ENCODE results near the gene KRT10.
"Not testable (repeated sequence)": the region's sequence is repeated elsewhere in the genome, so short reads cannot be mapped to it uniquely, and the experiment has no call there.

Gene KRT10

DNA sequence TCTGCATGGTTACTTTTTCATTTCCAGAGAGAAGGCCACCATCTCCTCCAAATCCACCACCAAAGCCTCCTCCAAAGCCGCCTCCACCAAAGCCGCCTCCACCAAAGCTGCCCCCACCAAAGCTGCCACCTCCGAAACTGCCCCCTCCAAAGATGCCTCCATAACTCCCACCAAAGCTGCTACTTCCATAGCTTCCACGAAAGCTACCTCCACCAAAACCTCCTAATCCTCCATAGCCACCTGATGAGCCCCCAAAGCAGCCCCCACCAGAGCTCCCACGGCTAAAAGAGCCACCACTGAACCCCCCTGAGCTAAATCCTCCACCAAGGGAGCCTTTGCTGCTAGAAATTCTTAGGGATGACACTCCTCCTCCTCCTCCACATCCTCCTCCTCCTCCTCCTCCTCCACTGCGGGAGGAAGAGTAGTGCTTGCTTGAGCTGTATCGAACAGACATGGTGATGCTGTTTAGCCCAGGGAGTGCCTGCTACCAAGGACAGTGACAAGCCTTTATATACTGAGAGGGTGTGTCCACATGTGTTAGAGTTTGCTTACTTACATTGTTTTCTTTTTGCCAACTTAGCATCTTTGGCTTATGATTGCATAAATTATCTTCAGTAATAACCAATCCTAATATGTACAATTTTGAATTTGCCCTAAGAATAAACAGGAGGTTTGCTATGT, at the start of gene KRT10:
TSS of gene KRT10 (minus strand) at position 483 of the 681 bp plus-strand sequence. CDS start at position 454, 29 bp downstream.
- Histone ChIP-seq H3K27me3 (ENCODE audit: insufficient read depth, low read length) (peaks cover 24% of the 10 kb centered on the region), H3K9ac (ENCODE audit: low read depth, low read length) (no peak within 1 kb of the TSS), H3K4me1 (ENCODE audit: insufficient read depth, low read length) (no peaks in the 10 kb centered on the region; the same call in 1 of the 2 replicates), H3K9me3 (ENCODE audit: insufficient read depth, low read depth, low read length) (no peaks in the 10 kb centered on the region), H3K4me3 (ENCODE audit: low read length) (no peak within 1 kb of the TSS), H3K27ac (ENCODE audit: low read length) (no peak within 1 kb of the TSS), H3K36me3 (ENCODE audit: insufficient read depth, low read depth, low read length) (peaks cover 3% of the 10 kb centered on the region; the same call in 1 of the 2 replicates)

DNA sequence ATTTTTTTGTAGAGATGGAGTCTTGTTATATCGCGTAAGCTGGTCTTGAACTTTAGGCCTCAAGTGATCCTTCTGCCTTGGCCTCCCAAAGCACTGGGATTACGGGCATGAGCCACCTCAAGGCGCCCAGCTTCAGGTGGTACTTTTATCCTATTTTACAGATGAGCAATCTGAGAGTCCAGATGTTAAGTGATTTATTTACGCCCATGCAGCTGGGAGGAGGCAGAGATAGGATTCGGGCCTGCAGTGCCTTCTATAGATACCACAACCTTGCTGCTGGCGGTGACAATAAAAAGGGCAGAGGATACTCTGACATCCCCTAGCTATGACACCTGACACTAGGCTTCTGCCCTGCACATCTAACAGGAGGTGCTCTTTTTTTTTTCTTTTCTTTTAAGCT, 48.9 kb upstream of the KRT10 start:
- Histone ChIP-seq H3K27ac (ENCODE audit: low read length) (no peak overlapping the region), H3K9me3 (ENCODE audit: insufficient read depth, low read depth, low read length) (no peaks in the 10 kb centered on the region), H3K27me3 (ENCODE audit: insufficient read depth, low read length) (no peaks in the 10 kb centered on the region), H3K4me1 (ENCODE audit: insufficient read depth, low read length) (peaks cover 11% of the 10 kb centered on the region), H3K9ac (ENCODE audit: low read depth, low read length) (no peak overlapping the region), H3K4me3 (ENCODE audit: low read length) (no peak overlapping the region), H3K36me3 (ENCODE audit: insufficient read depth, low read depth, low read length) (no peaks in the 10 kb centered on the region)

- no peak overlapping the region for H3K9ac ChIP-seq (ENCODE audit: low read depth, low read length)
- no peaks in the 10 kb centered on the region for H3K9me3 ChIP-seq (ENCODE audit: insufficient read depth, low read depth, low read length)
- H3K36me3 ChIP-seq (ENCODE audit: insufficient read depth, low read depth, low read length), result no peaks in the 10 kb centered on the region
- H3K27me3 ChIP-seq (ENCODE audit: insufficient read depth, low read length), result no peaks in the 10 kb centered on the region
- no peak overlapping the region for H3K27ac ChIP-seq (ENCODE audit: low read length)
- peaks cover 11% of the 10 kb centered on the region for H3K4me1 ChIP-seq (ENCODE audit: insufficient read depth, low read length)
- no peak overlapping the region for H3K4me3 ChIP-seq (ENCODE audit: low read length)
Observed at GRCh38 chr17:40870136-40870535, 47.7 kb upstream of the KRT10 start.

GRCh38 chr17:40866838-40867237, 44.4 kb upstream of the KRT10 start, which contains the start of gene KRT12:
Gene KRT12 (minus strand): TSS chr17:40867223. CDS start chr17:40867186, 37 bp downstream.
- Histone ChIP-seq H3K4me3 (ENCODE audit: low read length) (no peak within 1 kb of the TSS), H3K27ac (ENCODE audit: low read length) (no peak within 1 kb of the TSS), H3K4me1 (ENCODE audit: insufficient read depth, low read length) (no peaks in the 10 kb centered on the region), H3K9me3 (ENCODE audit: insufficient read depth, low read depth, low read length) (no peaks in the 10 kb centered on the region), H3K36me3 (ENCODE audit: insufficient read depth, low read depth, low read length) (no peaks in the 10 kb centered on the region), H3K27me3 (ENCODE audit: insufficient read depth, low read length) (peaks cover 6% of the 10 kb centered on the region; the same call in 1 of the 2 replicates), H3K9ac (ENCODE audit: low read depth, low read length) (no peak within 1 kb of the TSS)

- Histone ChIP-seq H3K9ac (ENCODE audit: low read depth, low read length) (no peak overlapping the region), H3K27ac (ENCODE audit: low read length) (no peak overlapping the region), H3K4me1 (ENCODE audit: insufficient read depth, low read length) (no peaks in the 10 kb centered on the region), H3K27me3 (ENCODE audit: insufficient read depth, low read length) (peaks cover 6% of the 10 kb centered on the region; the same call in 1 of the 2 replicates), H3K4me3 (ENCODE audit: low read length) (no peak overlapping the region), H3K9me3 (ENCODE audit: insufficient read depth, low read depth, low read length) (no peaks in the 10 kb centered on the region), H3K36me3 (ENCODE audit: insufficient read depth, low read depth, low read length) (no peaks in the 10 kb centered on the region)
Observed at GRCh38 chr17:40864661-40865390, 42.4 kb upstream of the KRT10 start.

GRCh38 chr17:40862985-40863733, 40.7 kb upstream of the KRT10 start:
- H3K4me1 ChIP-seq (ENCODE audit: insufficient read depth, low read length), result no peaks in the 10 kb centered on the region
- H3K4me3 ChIP-seq (ENCODE audit: low read length), result no peak overlapping the region
- H3K36me3 ChIP-seq (ENCODE audit: insufficient read depth, low read depth, low read length), result no peaks in the 10 kb centered on the region
- peaks cover 6% of the 10 kb centered on the region; the same call in 1 of the 2 replicates for H3K27me3 ChIP-seq (ENCODE audit: insufficient read depth, low read length)
- H3K9me3 ChIP-seq (ENCODE audit: insufficient read depth, low read depth, low read length), result no peaks in the 10 kb centered on the region
- no peak overlapping the region for H3K9ac ChIP-seq (ENCODE audit: low read depth, low read length)
- H3K27ac ChIP-seq (ENCODE audit: low read length), result no peak overlapping the region

GRCh38 chr17:40859536-40859935, 37.1 kb upstream of the KRT10 start:
- Histone ChIP-seq H3K4me1 (ENCODE audit: insufficient read depth, low read length) (peaks cover 7% of the 10 kb centered on the region; the same call in 1 of the 2 replicates), H3K9me3 (ENCODE audit: insufficient read depth, low read depth, low read length) (no peaks in the 10 kb centered on the region), H3K36me3 (ENCODE audit: insufficient read depth, low read depth, low read length) (no peaks in the 10 kb centered on the region), H3K4me3 (ENCODE audit: low read length) (no peak overlapping the region), H3K27me3 (ENCODE audit: insufficient read depth, low read length) (peaks cover 6% of the 10 kb centered on the region; the same call in 1 of the 2 replicates), H3K27ac (ENCODE audit: low read length) (no peak overlapping the region), H3K9ac (ENCODE audit: low read depth, low read length) (no peak overlapping the region)

DNA sequence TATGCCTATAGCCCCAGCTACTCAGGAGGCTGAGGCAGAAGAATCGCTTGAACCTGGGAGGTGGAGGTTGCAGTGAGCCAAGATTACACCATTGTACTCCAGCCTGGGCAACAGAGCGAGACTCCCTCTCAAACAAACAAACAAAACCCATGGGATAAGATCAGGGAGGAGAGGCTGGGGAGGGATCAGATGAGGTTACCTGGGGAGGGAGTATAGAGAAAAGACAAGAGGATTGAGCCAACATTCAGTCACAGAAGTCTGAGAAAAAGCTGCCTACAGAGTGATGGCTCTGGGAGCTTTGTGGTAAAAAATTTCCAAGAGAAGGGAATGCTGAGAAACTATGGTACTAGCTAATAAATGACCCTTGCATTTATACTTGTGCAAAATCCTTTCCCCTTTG, 36.3 kb upstream of the KRT10 start:
- H3K36me3 ChIP-seq (ENCODE audit: insufficient read depth, low read depth, low read length); H3K9ac ChIP-seq (ENCODE audit: low read depth, low read length); H3K27me3 ChIP-seq (ENCODE audit: insufficient read depth, low read length); H3K9me3 ChIP-seq (ENCODE audit: insufficient read depth, low read depth, low read length); H3K27ac ChIP-seq (ENCODE audit: low read length); H3K4me3 ChIP-seq (ENCODE audit: low read length): not testable (repeated sequence)
- peaks cover 10% of the 10 kb centered on the region; the same call in 1 of the 2 replicates for H3K4me1 ChIP-seq (ENCODE audit: insufficient read depth, low read length)

- Histone ChIP-seq H3K36me3 (ENCODE audit: insufficient read depth, low read depth, low read length) (no peaks in the 10 kb centered on the region), H3K27me3 (ENCODE audit: insufficient read depth, low read length) (no peaks in the 10 kb centered on the region), H3K9ac (ENCODE audit: low read depth, low read length) (no peak overlapping the region), H3K27ac (ENCODE audit: low read length) (no peak overlapping the region), H3K4me3 (ENCODE audit: low read length) (no peak overlapping the region), H3K4me1 (ENCODE audit: insufficient read depth, low read length) (peaks cover 15% of the 10 kb centered on the region; the same call in 1 of the 2 replicates), H3K9me3 (ENCODE audit: insufficient read depth, low read depth, low read length) (no peaks in the 10 kb centered on the region)
Observed at GRCh38 chr17:40857535-40857934, 35.1 kb upstream of the KRT10 start.

- peaks cover 18% of the 10 kb centered on the region; the same call in 1 of the 2 replicates for H3K4me1 ChIP-seq (ENCODE audit: insufficient read depth, low read length)
- no peak overlapping the region for H3K4me3 ChIP-seq (ENCODE audit: low read length)
- H3K9me3 ChIP-seq (ENCODE audit: insufficient read depth, low read depth, low read length), result no peaks in the 10 kb centered on the region
- H3K9ac ChIP-seq (ENCODE audit: low read depth, low read length), result no peak overlapping the region
- H3K36me3 ChIP-seq (ENCODE audit: insufficient read depth, low read depth, low read length), result no peaks in the 10 kb centered on the region
- no peaks in the 10 kb centered on the region for H3K27me3 ChIP-seq (ENCODE audit: insufficient read depth, low read length)
- H3K27ac ChIP-seq (ENCODE audit: low read length), result no peak overlapping the region
Observed at GRCh38 chr17:40854175-40854814, 31.9 kb upstream of the KRT10 start.

- no peak overlapping the region for H3K27ac ChIP-seq (ENCODE audit: low read length)
- no peak overlapping the region for H3K9ac ChIP-seq (ENCODE audit: low read depth, low read length)
- H3K9me3 ChIP-seq (ENCODE audit: insufficient read depth, low read depth, low read length), result no peaks in the 10 kb centered on the region
- no peak overlapping the region for H3K4me3 ChIP-seq (ENCODE audit: low read length)
- peaks cover 13% of the 10 kb centered on the region; the same call in 1 of the 2 replicates for H3K4me1 ChIP-seq (ENCODE audit: insufficient read depth, low read length)
- H3K27me3 ChIP-seq (ENCODE audit: insufficient read depth, low read length), result no peaks in the 10 kb centered on the region
- no peaks in the 10 kb centered on the region for H3K36me3 ChIP-seq (ENCODE audit: insufficient read depth, low read depth, low read length)
Observed at GRCh38 chr17:40852364-40852763, 29.9 kb upstream of the KRT10 start.
